HK-2 (cell line): ENCODE results near the gene PUDP.
A peak's percentile ranks its signal among the peaks of the same experiment; 100 is the strongest.

Source experiments
- DNase-seq: peaks from one replicate; pipeline ENCODE4 v3.0.0-alpha.2; 2018; ENCODE audit not compliant: unreplicated experiment

PUDP gene

GRCh38 chrX:7146703-7147412, 1.1 kb downstream of the PUDP start:
- no peak for DNase-seq

- DNase-seq = no peak
Observed at GRCh38 chrX:7146020-7146702, 1.8 kb downstream of the PUDP start.

GRCh38 chrX:7145454-7145853, 2.5 kb downstream of the PUDP start:
- DNase-seq = no peak

- DNase-seq = no peak
Observed at GRCh38 chrX:7143941-7144525, 3.9 kb downstream of the PUDP start.

- DNase-seq = no peak
Observed at GRCh38 chrX:7143076-7143475, 4.9 kb downstream of the PUDP start.

- DNase-seq = no peak
Observed at GRCh38 chrX:7139202-7140081, 8.5 kb downstream of the PUDP start.

- DNase-seq = no peak
Observed at GRCh38 chrX:7134981-7135380, 13.0 kb downstream of the PUDP start.

- peak; percentile 25 for DNase-seq
Observed at GRCh38 chrX:7133050-7133440, 14.9 kb downstream of the PUDP start.

- peak; percentile 36 for DNase-seq
Observed at GRCh38 chrX:7132335-7133049, 15.5 kb downstream of the PUDP start.

- no peak for DNase-seq
Observed at GRCh38 chrX:7131621-7132020, 16.3 kb downstream of the PUDP start.

GRCh38 chrX:7127056-7127455, 20.9 kb downstream of the PUDP start:
- no peak for DNase-seq

- no peak for DNase-seq
Observed at GRCh38 chrX:7120878-7121219, 27.1 kb downstream of the PUDP start.

GRCh38 chrX:7119950-7120877, 27.7 kb downstream of the PUDP start:
- no peak for DNase-seq

GRCh38 chrX:7117587-7117986, 30.4 kb downstream of the PUDP start:
- no peak for DNase-seq

GRCh38 chrX:7116081-7116480, 31.9 kb downstream of the PUDP start:
- no peak for DNase-seq

- DNase-seq = no peak
Observed at GRCh38 chrX:7115557-7115956, 32.4 kb downstream of the PUDP start.

GRCh38 chrX:7112071-7112470, 35.9 kb downstream of the PUDP start:
- DNase-seq = no peak

GRCh38 chrX:7111518-7111917, 36.4 kb downstream of the PUDP start:
- DNase-seq = no peak

- DNase-seq = no peak
Observed at GRCh38 chrX:7110821-7111276, 37.1 kb downstream of the PUDP start.
